Measurements from ENCODE around the gene AADACL4.

- TF ChIP-seq CTCF (IDR thresholded peaks at IDR 0.05; ENCODE audit: low read depth, low read length) (peak; percentile 80), EZH2phosphoT487 (IDR thresholded peaks at IDR 0.05; ENCODE audit: low read depth) (no peak)
These were observed 14.9 kb downstream of the AADACL4 start for GRCh38 chr1:12658531-12659453.

Data from OCI-LY3 (cell line).